Fibroblast of skin of left quadriceps (primary cell): ENCODE measurements around the gene NOL4L.

Experiments
- DNase-seq, 2 experiments: peaks; one replicate each; pipeline ENCODE4 v3.0.0-alpha.2; 2013; ENCODE audit warnings: low read depth in 2 of 2

The NOL4L gene

GRCh38 chr20:32585011-32585585, at the start of gene NOL4L:
Gene NOL4L, minus strand, starts transcription at chr20:32585333. Its CDS starts 443 bp downstream, at chr20:32584890.
- DNase-seq: no peak

GRCh38 chr20:32634041-32634805, 49.1 kb upstream of the NOL4L start:
- no peak for DNase-seq

GRCh38 chr20:32632461-32633354, 47.6 kb upstream of the NOL4L start:
- no peak for DNase-seq

GRCh38 chr20:32631933-32632460, 46.9 kb upstream of the NOL4L start:
- DNase-seq: no peak

- no peak for DNase-seq
Measured at GRCh38 chr20:32629813-32630212, 44.7 kb upstream of the NOL4L start.

GRCh38 chr20:32628960-32629530, 43.9 kb upstream of the NOL4L start:
- DNase-seq: no peak

- no peak for DNase-seq
Measured at GRCh38 chr20:32626859-32627636, 41.9 kb upstream of the NOL4L start.

GRCh38 chr20:32626407-32626806, 41.3 kb upstream of the NOL4L start:
- DNase-seq: no peak

- no peak for DNase-seq
Measured at GRCh38 chr20:32625996-32626395, 40.9 kb upstream of the NOL4L start.

GRCh38 chr20:32624687-32625345, 39.7 kb upstream of the NOL4L start:
- no peak for DNase-seq

GRCh38 chr20:32623667-32624157, 38.6 kb upstream of the NOL4L start:
- no peak for DNase-seq

GRCh38 chr20:32622585-32623468, 37.7 kb upstream of the NOL4L start:
- no peak for DNase-seq

GRCh38 chr20:32621891-32622584, 36.9 kb upstream of the NOL4L start:
- no peak for DNase-seq

- DNase-seq: no peak
Measured at GRCh38 chr20:32621071-32621890, 36.1 kb upstream of the NOL4L start.

- DNase-seq: no peak
Measured at GRCh38 chr20:32619586-32619985, 34.5 kb upstream of the NOL4L start.

- no peak for DNase-seq
Measured at GRCh38 chr20:32614772-32615171, 29.6 kb upstream of the NOL4L start.

GRCh38 chr20:32614303-32614702, 29.2 kb upstream of the NOL4L start:
- no peak for DNase-seq
